Measurements from ENCODE around the gene CHRM4. TPM values are rescaled to one million over a fixed set of nuclear protein-coding genes. Genes with fewer than 3 reads are reported as not detected.

The CHRM4 gene
- total RNA-seq, 1 experiment from 2014 or later = 1.1 TPM

GRCh38 chr11:46378296-46378695, 13.3 kb downstream of the CHRM4 start:
- no peak overlapping the region for H3K4me3 ChIP-seq (replicated peaks in 1 of 2; ENCODE audit: low read depth in 1 of 2, low read length in 2 of 2)
- no peak overlapping the region for H3K9ac ChIP-seq (ENCODE audit: low read length)
- intact Hi-C loops (cut with micrococcal nuclease) = no loop called here
- CTCF ChIA-PET = interaction anchor here (0.6 to 1.1 kb wide), 3 partner anchors 10 to 26 kb away, joined by 3 read pairs; no protein-coding TSS in a partner anchor
- H3K27me3 ChIP-seq (ENCODE audit: insufficient read depth, low read length) = no peaks in the 10 kb centered on the region
- no peaks in the 10 kb centered on the region for H4K20me1 ChIP-seq (ENCODE audit: insufficient read depth)
- no TSS peak for BruUV-seq (replicated peaks)
- RAD21 ChIA-PET (ENCODE audit: low non-redundant PET in 1 of 2, low total read pairs in 2 of 2, uncharacterized antibody in 2 of 2, unreplicated experiment in 2 of 2) = no interaction called here
- no peaks in the 10 kb centered on the region for H3K9me2 ChIP-seq (ENCODE audit: insufficient read depth)
- no peaks in the 10 kb centered on the region for H3K9me3 ChIP-seq (ENCODE audit: control insufficient read depth in 1 of 2, insufficient read depth in 1 of 2, low read depth in 1 of 2, low read length in 2 of 2)
- H3K36me3 ChIP-seq (ENCODE audit: control insufficient read depth in 1 of 2, insufficient read depth in 2 of 2, low read length in 2 of 2) = peaks cover 0 to 4% of the 10 kb centered on the region in 2 experiments; a peak in 2 of 4 replicates
- H3K4me2 ChIP-seq (ENCODE audit: low read length) = no peak overlapping the region
- ATAC-seq = no peak
- no peak overlapping the region; the same call in 1 of the 2 replicates for H3K27ac ChIP-seq (ENCODE audit: low read depth, low read length)
- peaks cover 12% of the 10 kb centered on the region; the same call in 1 of the 2 replicates for H3K79me2 ChIP-seq (ENCODE audit: insufficient read depth, low read length)
- no peak overlapping the region for H2AFZ ChIP-seq (ENCODE audit: low read depth, low read length, poor library complexity, severe bottlenecking)
- no peak for DNase-seq (ENCODE audit: low read depth, low spot score)
- TF ChIP-seq, protein P1, sequence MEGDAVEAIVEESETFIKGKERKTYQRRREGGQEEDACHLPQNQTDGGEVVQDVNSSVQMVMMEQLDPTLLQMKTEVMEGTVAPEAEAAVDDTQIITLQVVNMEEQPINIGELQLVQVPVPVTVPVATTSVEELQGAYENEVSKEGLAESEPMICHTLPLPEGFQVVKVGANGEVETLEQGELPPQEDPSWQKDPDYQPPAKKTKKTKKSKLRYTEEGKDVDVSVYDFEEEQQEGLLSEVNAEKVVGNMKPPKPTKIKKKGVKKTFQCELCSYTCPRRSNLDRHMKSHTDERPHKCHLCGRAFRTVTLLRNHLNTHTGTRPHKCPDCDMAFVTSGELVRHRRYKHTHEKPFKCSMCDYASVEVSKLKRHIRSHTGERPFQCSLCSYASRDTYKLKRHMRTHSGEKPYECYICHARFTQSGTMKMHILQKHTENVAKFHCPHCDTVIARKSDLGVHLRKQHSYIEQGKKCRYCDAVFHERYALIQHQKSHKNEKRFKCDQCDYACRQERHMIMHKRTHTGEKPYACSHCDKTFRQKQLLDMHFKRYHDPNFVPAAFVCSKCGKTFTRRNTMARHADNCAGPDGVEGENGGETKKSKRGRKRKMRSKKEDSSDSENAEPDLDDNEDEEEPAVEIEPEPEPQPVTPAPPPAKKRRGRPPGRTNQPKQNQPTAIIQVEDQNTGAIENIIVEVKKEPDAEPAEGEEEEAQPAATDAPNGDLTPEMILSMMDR (IDR thresholded peaks at IDR 0.05 in 2 of 3, conservative IDR thresholded peaks at IDR 0.05 in 1 of 3; ENCODE audit: borderline replicate concordance in 1 of 3, insufficient read depth in 1 of 3, low read depth in 2 of 3, low read length in 2 of 3) = no peak
- TF ChIP-seq ZFX (IDR thresholded peaks at IDR 0.05) (no peak), ZNF274 (IDR thresholded peaks at IDR 0.05; ENCODE audit: low read depth, low read length) (no peak), SP1 (IDR thresholded peaks at IDR 0.05; ENCODE audit: low read depth) (no peak), FOSL1 (IDR thresholded peaks at IDR 0.05; ENCODE audit: low read depth) (no peak), CBX3 (IDR thresholded peaks at IDR 0.05; ENCODE audit: low read depth) (no peak), SRF (IDR thresholded peaks at IDR 0.05; ENCODE audit: low read depth) (no peak), CEBPB (IDR thresholded peaks at IDR 0.05; ENCODE audit: low read depth) (no peak), TCF7L2 (IDR thresholded peaks at IDR 0.05; ENCODE audit: borderline replicate concordance, extremely low read depth, insufficient read depth, insufficient read length) (no peak), ELF1 (IDR thresholded peaks at IDR 0.05; ENCODE audit: borderline replicate concordance, low read depth) (no peak), JUND (IDR thresholded peaks at IDR 0.05) (no peak), EZH2phosphoT487 (IDR thresholded peaks at IDR 0.05; ENCODE audit: borderline replicate concordance) (no peak)
- TF ChIP-seq, protein P2, sequence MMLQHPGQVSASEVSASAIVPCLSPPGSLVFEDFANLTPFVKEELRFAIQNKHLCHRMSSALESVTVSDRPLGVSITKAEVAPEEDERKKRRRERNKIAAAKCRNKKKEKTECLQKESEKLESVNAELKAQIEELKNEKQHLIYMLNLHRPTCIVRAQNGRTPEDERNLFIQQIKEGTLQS (IDR thresholded peaks at IDR 0.05) = no peak
- TF ChIP-seq, protein P3, sequence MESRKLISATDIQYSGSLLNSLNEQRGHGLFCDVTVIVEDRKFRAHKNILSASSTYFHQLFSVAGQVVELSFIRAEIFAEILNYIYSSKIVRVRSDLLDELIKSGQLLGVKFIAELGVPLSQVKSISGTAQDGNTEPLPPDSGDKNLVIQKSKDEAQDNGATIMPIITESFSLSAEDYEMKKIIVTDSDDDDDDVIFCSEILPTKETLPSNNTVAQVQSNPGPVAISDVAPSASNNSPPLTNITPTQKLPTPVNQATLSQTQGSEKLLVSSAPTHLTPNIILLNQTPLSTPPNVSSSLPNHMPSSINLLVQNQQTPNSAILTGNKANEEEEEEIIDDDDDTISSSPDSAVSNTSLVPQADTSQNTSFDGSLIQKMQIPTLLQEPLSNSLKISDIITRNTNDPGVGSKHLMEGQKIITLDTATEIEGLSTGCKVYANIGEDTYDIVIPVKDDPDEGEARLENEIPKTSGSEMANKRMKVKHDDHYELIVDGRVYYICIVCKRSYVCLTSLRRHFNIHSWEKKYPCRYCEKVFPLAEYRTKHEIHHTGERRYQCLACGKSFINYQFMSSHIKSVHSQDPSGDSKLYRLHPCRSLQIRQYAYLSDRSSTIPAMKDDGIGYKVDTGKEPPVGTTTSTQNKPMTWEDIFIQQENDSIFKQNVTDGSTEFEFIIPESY (IDR thresholded peaks at IDR 0.05; ENCODE audit: extremely low read depth, insufficient replicate concordance, low read length) = no peak
- H3K4me1 ChIP-seq (ENCODE audit: control insufficient read depth in 1 of 2, insufficient read depth in 2 of 2, low read length in 2 of 2) = peaks cover 13 to 38% of the 10 kb centered on the region in 2 experiments
- POLR2A ChIA-PET = interaction anchor here (0.6 kb wide), 1 partner anchor 34 kb away, joined by 3 read pairs; no protein-coding TSS in a partner anchor

Data from HCT116 (cell line).